HUDEP-2 (cell line): ENCODE measurements around the gene C22orf42.
"Not testable (repeated sequence)": the region's sequence is repeated elsewhere in the genome, so short reads cannot be mapped to it uniquely, and the experiment has no call there.

ENCODE experiments used
- DNase-seq, 76 experiments: peaks; one replicate each; lab custom pipeline; 2025; ENCODE audit not compliant: unreplicated experiment in 76 of 76; lab: John Stamatoyannopoulos, UW

C22orf42 gene

GRCh38 chr22:32158712-32159533, at the start of gene C22orf42:
Gene C22orf42 (minus strand): TSS chr22:32159303. CDS start chr22:32159215, 88 bp downstream.
- DNase-seq = no peak

- no peak for DNase-seq
These were observed 49.6 kb upstream of the C22orf42 start for GRCh38 chr22:32208681-32209080.

- DNase-seq = no peak
These were observed 48.9 kb upstream of the C22orf42 start for GRCh38 chr22:32207971-32208480.

- peak in 22 of 76 experiments; percentile 1 to 39 (median 16) for DNase-seq
These were observed 48.0 kb upstream of the C22orf42 start for GRCh38 chr22:32206774-32207758.

- no peak for DNase-seq
These were observed 47.1 kb upstream of the C22orf42 start for GRCh38 chr22:32205974-32206773.

- no peak for DNase-seq
These were observed 46.0 kb upstream of the C22orf42 start, which contains the start of gene RFPL2 for GRCh38 chr22:32204856-32205722. Gene RFPL2 (minus strand): TSS chr22:32205073. CDS start chr22:32202451, 2,622 bp downstream.

- no peak for DNase-seq
These were observed 45.1 kb upstream of the C22orf42 start for GRCh38 chr22:32204040-32204855.

GRCh38 chr22:32203181-32204039, 44.3 kb upstream of the C22orf42 start:
- peak in 35 of 76 experiments; percentile 1 to 68 (median 27) for DNase-seq

- DNase-seq = peak in 27 of 76 experiments; percentile 1 to 50 (median 14)
These were observed 43.6 kb upstream of the C22orf42 start for GRCh38 chr22:32202539-32203180.

- DNase-seq = no peak
These were observed 43.0 kb upstream of the C22orf42 start for GRCh38 chr22:32202161-32202538.

GRCh38 chr22:32200752-32201151, 41.6 kb upstream of the C22orf42 start:
- no peak for DNase-seq

- no peak for DNase-seq
These were observed 40.9 kb upstream of the C22orf42 start for GRCh38 chr22:32199961-32200360.

- no peak for DNase-seq
These were observed 40.2 kb upstream of the C22orf42 start for GRCh38 chr22:32199341-32199740.

GRCh38 chr22:32197553-32198226, 38.6 kb upstream of the C22orf42 start:
- not testable (repeated sequence) for DNase-seq

GRCh38 chr22:32195900-32196299, 36.8 kb upstream of the C22orf42 start:
- DNase-seq = not testable (repeated sequence)

GRCh38 chr22:32193346-32193745, 34.2 kb upstream of the C22orf42 start:
- DNase-seq = not testable (repeated sequence)
